ENCODE measurements around the gene DGKH. TPM values are rescaled to one million over a fixed set of nuclear protein-coding genes. Genes with fewer than 3 reads are reported as not detected.

DGKH gene
- total and polyA plus RNA-seq, 2 of the 13 experiments (the other 11 are each of a cell fraction or from before 2014, with no cell fraction given) = 0.01 to 0.13 TPM

DNA sequence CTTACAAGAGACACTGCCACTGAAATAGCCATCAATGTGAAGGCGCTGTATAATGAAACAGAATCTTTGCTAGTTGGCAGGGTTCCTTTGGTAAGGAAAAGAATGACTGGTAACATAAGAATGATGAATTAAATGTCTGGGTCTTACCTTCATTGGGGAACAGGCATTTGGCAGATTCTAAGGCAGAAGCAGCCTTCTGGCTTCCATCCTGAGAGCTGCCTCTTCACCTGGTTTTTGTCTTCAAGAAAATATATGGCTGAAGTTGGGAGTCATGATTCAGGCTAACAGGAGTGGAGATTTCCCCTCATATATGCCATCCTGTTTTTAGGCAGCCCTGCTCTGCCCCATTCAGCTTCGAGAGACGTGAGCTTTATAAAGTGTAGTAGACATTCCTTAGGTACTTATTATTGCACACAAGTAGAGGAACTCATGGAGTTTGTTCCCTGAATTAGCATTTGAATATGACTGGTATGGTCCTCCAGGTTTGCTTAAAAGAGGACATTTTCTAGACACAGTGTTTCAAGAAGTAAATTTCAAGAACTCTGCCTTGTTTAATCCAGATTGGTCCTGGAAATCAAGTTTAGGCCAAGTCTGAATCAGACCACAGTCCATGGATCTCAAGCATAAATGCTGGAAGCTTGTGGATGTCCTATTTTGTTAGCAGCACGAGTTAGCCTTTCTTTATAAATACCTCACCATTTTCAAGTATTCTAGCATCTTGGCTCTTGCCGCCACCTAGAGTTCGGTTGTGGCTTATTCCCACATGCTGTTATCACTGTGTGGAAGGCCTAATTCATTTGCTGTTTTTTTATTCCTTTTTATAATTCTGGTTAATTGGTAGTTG, 167.4 kb downstream of the DGKH start:
- Histone ChIP-seq H2AFZ (ENCODE audit: low read length) (no peak overlapping the region), H3K4me2 (ENCODE audit: low read depth, low read length) (no peak overlapping the region), H3K27me3 (ENCODE audit: control insufficient read depth in 1 of 2, insufficient read depth in 2 of 2, low read length in 2 of 2) (no peaks in the 10 kb centered on the region), H3K9ac (ENCODE audit: insufficient read depth, low read depth, low read length) (no peak overlapping the region), H3K4me1 (ENCODE audit: insufficient read depth, low read length) (no peaks in the 10 kb centered on the region), H3K79me2 (ENCODE audit: insufficient read depth, low read length) (no peaks in the 10 kb centered on the region), H3K4me3 (replicated peaks in 1 of 3; ENCODE audit: insufficient read depth in 1 of 3, low read depth in 2 of 3, low read length in 3 of 3) (no peak overlapping the region), H3K9me3 (ENCODE audit: low read length) (no peaks in the 10 kb centered on the region; the same call in 1 of the 2 replicates), H3K27ac (ENCODE audit: extremely low read length, insufficient read depth, low read length) (no peak overlapping the region), H3K36me3 (replicated peaks in 1 of 2; ENCODE audit: control insufficient read depth in 1 of 2, insufficient read depth in 2 of 2, low read length in 2 of 2) (no peaks in the 10 kb centered on the region), H4K20me1 (ENCODE audit: insufficient read depth, low read length) (no peaks in the 10 kb centered on the region)
- ChIA-PET POLR2A (no interaction called here), CTCF (ENCODE audit: low intra/inter-chr PET ratio, low total read pairs) (no interaction called here)
- FAIRE-seq (no peak), ATAC-seq (peak; percentile 78), DNase-seq (ENCODE audit: low spot score) (peak; percentile 10)
- intact Hi-C loops (cut with micrococcal nuclease; ENCODE audit: unreplicated experiment) (loop anchor here (1.0 kb wide), 1 partner anchor 547 kb away; no protein-coding TSS in a partner anchor), in situ Hi-C loops (cut with HindIII; ENCODE audit: extremely low pct_ligation_motif_present, low pct_unique_long_range_greater_than_20kb) (no loop called here)
- WGBS (ENCODE audit: low lambda C conversion rate) = 33% methylated on average over 6 of the region's 6 CpGs
- peak; percentile 63 for TF ChIP-seq STAG1 (CRISPR knock-in tag; IDR thresholded peaks at IDR 0.05)
- no peak for TF ChIP-seq ZFY (CRISPR knock-in tag; IDR thresholded peaks at IDR 0.05)
- TF ChIP-seq SMC3 (IDR thresholded peaks at IDR 0.05; ENCODE audit: low read length) = 0 out of 2 replicates have a peak, but pooled peaks have one; percentile 22
- TF ChIP-seq ZBTB1 (CRISPR knock-in tag; IDR thresholded peaks at IDR 0.05; ENCODE audit: borderline replicate concordance) = no peak
- TF ChIP-seq NBN (conservative IDR thresholded peaks at IDR 0.05) = no peak
- TF ChIP-seq, protein P1, sequence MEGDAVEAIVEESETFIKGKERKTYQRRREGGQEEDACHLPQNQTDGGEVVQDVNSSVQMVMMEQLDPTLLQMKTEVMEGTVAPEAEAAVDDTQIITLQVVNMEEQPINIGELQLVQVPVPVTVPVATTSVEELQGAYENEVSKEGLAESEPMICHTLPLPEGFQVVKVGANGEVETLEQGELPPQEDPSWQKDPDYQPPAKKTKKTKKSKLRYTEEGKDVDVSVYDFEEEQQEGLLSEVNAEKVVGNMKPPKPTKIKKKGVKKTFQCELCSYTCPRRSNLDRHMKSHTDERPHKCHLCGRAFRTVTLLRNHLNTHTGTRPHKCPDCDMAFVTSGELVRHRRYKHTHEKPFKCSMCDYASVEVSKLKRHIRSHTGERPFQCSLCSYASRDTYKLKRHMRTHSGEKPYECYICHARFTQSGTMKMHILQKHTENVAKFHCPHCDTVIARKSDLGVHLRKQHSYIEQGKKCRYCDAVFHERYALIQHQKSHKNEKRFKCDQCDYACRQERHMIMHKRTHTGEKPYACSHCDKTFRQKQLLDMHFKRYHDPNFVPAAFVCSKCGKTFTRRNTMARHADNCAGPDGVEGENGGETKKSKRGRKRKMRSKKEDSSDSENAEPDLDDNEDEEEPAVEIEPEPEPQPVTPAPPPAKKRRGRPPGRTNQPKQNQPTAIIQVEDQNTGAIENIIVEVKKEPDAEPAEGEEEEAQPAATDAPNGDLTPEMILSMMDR (CRISPR knock-in tag; IDR thresholded peaks at IDR 0.05) = peak; percentile 62
- no TSS peak for BruUV-seq (replicated peaks)

DNA sequence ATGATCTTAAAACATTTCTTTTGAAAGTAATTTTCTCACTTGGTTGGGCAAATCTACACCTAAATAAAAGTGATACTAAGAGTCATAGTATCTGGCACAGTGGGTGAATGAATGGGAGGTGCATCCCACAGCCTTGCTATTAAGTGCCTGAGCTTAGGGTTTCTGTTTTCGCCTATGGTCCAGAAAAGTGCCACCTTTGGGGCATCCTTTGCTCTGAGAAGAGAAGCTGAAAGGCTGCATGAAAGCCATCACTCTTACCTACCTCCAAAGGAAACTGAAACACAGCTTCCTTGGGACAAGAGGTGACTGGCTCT, 167.9 kb downstream of the DGKH start:
- Histone ChIP-seq H3K27ac (ENCODE audit: extremely low read length, insufficient read depth, low read length) (no peak overlapping the region), H3K79me2 (ENCODE audit: insufficient read depth, low read length) (no peaks in the 10 kb centered on the region), H3K4me1 (ENCODE audit: insufficient read depth, low read length) (no peaks in the 10 kb centered on the region), H3K36me3 (replicated peaks in 1 of 2; ENCODE audit: control insufficient read depth in 1 of 2, insufficient read depth in 2 of 2, low read length in 2 of 2) (no peaks in the 10 kb centered on the region), H4K20me1 (ENCODE audit: insufficient read depth, low read length) (no peaks in the 10 kb centered on the region), H3K4me3 (replicated peaks in 1 of 3; ENCODE audit: insufficient read depth in 1 of 3, low read depth in 2 of 3, low read length in 3 of 3) (no peak overlapping the region), H3K27me3 (ENCODE audit: control insufficient read depth in 1 of 2, insufficient read depth in 2 of 2, low read length in 2 of 2) (no peaks in the 10 kb centered on the region), H2AFZ (ENCODE audit: low read length) (no peak overlapping the region), H3K9me3 (ENCODE audit: low read length) (no peaks in the 10 kb centered on the region; the same call in 1 of the 2 replicates), H3K9ac (ENCODE audit: insufficient read depth, low read depth, low read length) (no peak overlapping the region), H3K4me2 (ENCODE audit: low read depth, low read length) (no peak overlapping the region)
- BruUV-seq (replicated peaks) = no TSS peak
- ATAC-seq (no peak), FAIRE-seq (no peak), DNase-seq (ENCODE audit: low spot score) (no peak)
- in situ Hi-C loops (cut with HindIII; ENCODE audit: extremely low pct_ligation_motif_present, low pct_unique_long_range_greater_than_20kb) = no loop called here
- POLR2A ChIA-PET = no interaction called here
- 0% methylated on average over 1 of the region's 1 CpG for WGBS (ENCODE audit: low lambda C conversion rate)
- intact Hi-C loops (cut with micrococcal nuclease; ENCODE audit: unreplicated experiment) = loop anchor here (1.0 kb wide), 1 partner anchor 548 kb away; no protein-coding TSS in a partner anchor
- CTCF ChIA-PET (ENCODE audit: low intra/inter-chr PET ratio, low total read pairs) = no interaction called here
- no peak for TF ChIP-seq SP4 (CRISPR knock-in tag; IDR thresholded peaks at IDR 0.05)
- TF ChIP-seq, protein P2, sequence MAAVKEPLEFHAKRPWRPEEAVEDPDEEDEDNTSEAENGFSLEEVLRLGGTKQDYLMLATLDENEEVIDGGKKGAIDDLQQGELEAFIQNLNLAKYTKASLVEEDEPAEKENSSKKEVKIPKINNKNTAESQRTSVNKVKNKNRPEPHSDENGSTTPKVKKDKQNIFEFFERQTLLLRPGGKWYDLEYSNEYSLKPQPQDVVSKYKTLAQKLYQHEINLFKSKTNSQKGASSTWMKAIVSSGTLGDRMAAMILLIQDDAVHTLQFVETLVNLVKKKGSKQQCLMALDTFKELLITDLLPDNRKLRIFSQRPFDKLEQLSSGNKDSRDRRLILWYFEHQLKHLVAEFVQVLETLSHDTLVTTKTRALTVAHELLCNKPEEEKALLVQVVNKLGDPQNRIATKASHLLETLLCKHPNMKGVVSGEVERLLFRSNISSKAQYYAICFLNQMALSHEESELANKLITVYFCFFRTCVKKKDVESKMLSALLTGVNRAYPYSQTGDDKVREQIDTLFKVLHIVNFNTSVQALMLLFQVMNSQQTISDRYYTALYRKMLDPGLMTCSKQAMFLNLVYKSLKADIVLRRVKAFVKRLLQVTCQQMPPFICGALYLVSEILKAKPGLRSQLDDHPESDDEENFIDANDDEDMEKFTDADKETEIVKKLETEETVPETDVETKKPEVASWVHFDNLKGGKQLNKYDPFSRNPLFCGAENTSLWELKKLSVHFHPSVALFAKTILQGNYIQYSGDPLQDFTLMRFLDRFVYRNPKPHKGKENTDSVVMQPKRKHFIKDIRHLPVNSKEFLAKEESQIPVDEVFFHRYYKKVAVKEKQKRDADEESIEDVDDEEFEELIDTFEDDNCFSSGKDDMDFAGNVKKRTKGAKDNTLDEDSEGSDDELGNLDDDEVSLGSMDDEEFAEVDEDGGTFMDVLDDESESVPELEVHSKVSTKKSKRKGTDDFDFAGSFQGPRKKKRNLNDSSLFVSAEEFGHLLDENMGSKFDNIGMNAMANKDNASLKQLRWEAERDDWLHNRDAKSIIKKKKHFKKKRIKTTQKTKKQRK (IDR thresholded peaks at IDR 0.05; ENCODE audit: low read length) = no peak
- TF ChIP-seq, protein P3, sequence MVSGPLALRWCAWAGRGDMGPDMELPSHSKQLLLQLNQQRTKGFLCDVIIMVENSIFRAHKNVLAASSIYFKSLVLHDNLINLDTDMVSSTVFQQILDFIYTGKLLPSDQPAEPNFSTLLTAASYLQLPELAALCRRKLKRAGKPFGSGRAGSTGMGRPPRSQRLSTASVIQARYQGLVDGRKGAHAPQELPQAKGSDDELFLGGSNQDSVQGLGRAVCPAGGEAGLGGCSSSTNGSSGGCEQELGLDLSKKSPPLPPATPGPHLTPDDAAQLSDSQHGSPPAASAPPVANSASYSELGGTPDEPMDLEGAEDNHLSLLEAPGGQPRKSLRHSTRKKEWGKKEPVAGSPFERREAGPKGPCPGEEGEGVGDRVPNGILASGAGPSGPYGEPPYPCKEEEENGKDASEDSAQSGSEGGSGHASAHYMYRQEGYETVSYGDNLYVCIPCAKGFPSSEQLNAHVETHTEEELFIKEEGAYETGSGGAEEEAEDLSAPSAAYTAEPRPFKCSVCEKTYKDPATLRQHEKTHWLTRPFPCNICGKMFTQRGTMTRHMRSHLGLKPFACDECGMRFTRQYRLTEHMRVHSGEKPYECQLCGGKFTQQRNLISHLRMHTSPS (CRISPR knock-in tag; IDR thresholded peaks at IDR 0.05; ENCODE audit: low read depth) = no peak
